Brain microvascular endothelial cell (primary cell): Measurements from ENCODE around the gene CHKA.
A peak's percentile ranks its signal among the peaks of the same experiment; 100 is the strongest.

ENCODE experiments used
- DNase-seq: peaks from one replicate; pipeline ENCODE4 v3.0.0-alpha.2; 2020
- H3K27ac ChIP-seq: fragments of 250-450 bp; sonication (Bioruptor Pico); 2 replicates; pipeline ENCODE4 v1.5.1; 2020; ENCODE audit warnings: mild to moderate bottlenecking, moderate library complexity
- H3K27me3 ChIP-seq: fragments of 250-450 bp; sonication (Bioruptor Pico); replicated peaks from 2 replicates; pipeline ENCODE4 v1.5.1; 2020; ENCODE audit warnings: mild to moderate bottlenecking
- H3K36me3 ChIP-seq: fragments of 250-450 bp; sonication (Bioruptor Pico); replicated peaks from 2 replicates; pipeline ENCODE4 v1.5.1; 2020; ENCODE audit warnings: mild to moderate bottlenecking
- H3K4me3 ChIP-seq: 2 replicates; pipeline ENCODE4 v1.5.1; 2011; ENCODE audit warnings: low read depth, mild to moderate bottlenecking, control low read depth, low read length, moderate library complexity
- CTCF ChIP-seq: IDR thresholded peaks from 2 replicates; pipeline ENCODE4 v1.5.1; 2011; ENCODE audit warnings: low read depth, mild to moderate bottlenecking, moderate library complexity, low read length, control low read depth, inconsistent platforms; ENCODE audit errors: missing control alignments
- in situ Hi-C: cut with HindIII; loops from 2 replicates; pipeline ENCODE4 v1.10.0; 2017; ENCODE audit warnings: low sequenced_read_pairs, low pct_ligation_motif_present

The CHKA gene

GRCh38 chr11:68136866-68137265 is 15.7 kb upstream of the CHKA start:
- Histone ChIP-seq H3K4me3 (no peak overlapping the region), H3K27me3 (no peaks in the 10 kb centered on the region), H3K27ac (no peak overlapping the region), H3K36me3 (no peaks in the 10 kb centered on the region)
- TF ChIP-seq CTCF, result no peak
- DNase-seq, result no peak
- in situ Hi-C loops, result no loop called here

GRCh38 chr11:68135161-68135560 is 14.0 kb upstream of the CHKA start:
- in situ Hi-C loops, result no loop called here
- no peak overlapping the region for H3K27ac ChIP-seq
- TF ChIP-seq CTCF, result no peak
- DNase-seq, result no peak
- H3K36me3 ChIP-seq, result no peaks in the 10 kb centered on the region
- no peaks in the 10 kb centered on the region for H3K27me3 ChIP-seq
- no peak overlapping the region for H3K4me3 ChIP-seq

- TF ChIP-seq CTCF, result no peak
- in situ Hi-C loops, result no loop called here
- no peak overlapping the region for H3K4me3 ChIP-seq
- no peaks in the 10 kb centered on the region for H3K36me3 ChIP-seq
- no peak for DNase-seq
- H3K27ac ChIP-seq, result no peak overlapping the region
- H3K27me3 ChIP-seq, result no peaks in the 10 kb centered on the region
Measured at GRCh38 chr11:68133761-68134160, 12.6 kb upstream of the CHKA start.

DNA sequence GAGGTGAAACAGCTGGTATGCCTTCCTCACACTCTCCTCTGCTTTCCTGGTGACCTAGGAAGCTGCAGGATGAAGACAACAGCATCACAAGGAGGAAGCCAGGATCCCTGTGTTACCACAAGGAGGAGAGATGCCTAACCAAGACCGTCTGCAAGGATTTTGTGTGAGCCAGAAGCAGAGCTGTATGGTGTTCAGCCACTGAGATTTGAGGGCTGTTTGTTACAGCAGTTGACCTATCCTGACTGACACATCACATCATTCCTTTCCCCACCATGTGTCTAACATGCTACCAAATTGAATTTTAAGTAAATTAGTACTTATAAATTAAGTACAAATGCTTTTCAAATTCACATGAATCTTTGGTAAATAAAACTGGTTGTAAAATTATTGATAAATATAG is 8.9 kb upstream of the CHKA start:
- no peaks in the 10 kb centered on the region for H3K27me3 ChIP-seq
- in situ Hi-C loops, result no loop called here
- no peak for TF ChIP-seq CTCF
- no peak overlapping the region for H3K27ac ChIP-seq
- no peaks in the 10 kb centered on the region for H3K36me3 ChIP-seq
- H3K4me3 ChIP-seq, result no peak overlapping the region
- no peak for DNase-seq

DNA sequence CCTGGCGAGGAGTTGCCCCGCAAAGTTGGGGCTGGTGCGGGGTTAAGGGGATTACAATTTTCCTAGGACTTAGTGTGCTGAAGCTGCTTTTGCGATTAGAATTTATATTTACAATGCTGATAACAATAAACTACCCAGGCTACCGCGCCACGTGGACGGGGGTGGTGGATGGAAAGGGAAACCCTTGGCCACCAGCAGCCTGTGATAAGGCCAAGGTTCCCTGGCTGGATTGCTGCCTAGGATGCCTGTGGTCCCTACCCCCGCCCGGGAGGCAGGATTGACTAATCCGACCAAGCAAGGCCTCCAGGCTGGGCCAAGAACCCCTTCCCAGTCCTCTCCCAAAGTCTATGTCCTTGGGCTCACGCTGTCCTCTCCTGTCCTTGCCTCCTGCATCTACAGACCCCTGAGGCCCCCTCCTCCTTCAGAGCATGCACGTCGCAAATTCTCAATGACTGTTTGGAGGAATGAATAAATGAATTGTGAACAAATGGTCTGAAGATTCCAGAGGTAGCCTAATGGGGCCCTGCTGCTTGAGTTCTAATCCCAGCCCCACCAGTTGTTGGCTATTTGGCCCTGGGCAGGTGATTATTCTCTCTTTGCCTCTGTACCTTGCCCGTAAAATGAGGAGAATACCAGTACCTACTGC is 7.6 kb upstream of the CHKA start:
- peak overlapping the region; percentile 44 for H3K4me3 ChIP-seq
- DNase-seq, result peak; percentile 77

More for the DNA sequence above, 7.6 kb upstream of the CHKA start:
- in situ Hi-C loops, result no loop called here
- Histone ChIP-seq H3K27me3 (no peaks in the 10 kb centered on the region), H3K36me3 (no peaks in the 10 kb centered on the region), H3K27ac (no peak overlapping the region)
- TF ChIP-seq CTCF, result no peak
